Measurements from ENCODE around the gene PITPNB. TPM values are rescaled to one million over a fixed set of nuclear protein-coding genes. Genes with fewer than 3 reads are reported as not detected.
A peak's percentile ranks its signal among the peaks of the same experiment; 100 is the strongest.

Gene PITPNB
- total RNA-seq, 2 experiments from 2014 or later: 96.5 to 111 TPM

GRCh38 chr22:27915986-27916385 is 3.1 kb downstream of the PITPNB start:
- no peaks in the 10 kb centered on the region for H3K27me3 Mint-ChIP-seq
- no peak for DNase-seq
- peaks cover 50% of the 10 kb centered on the region for H3K36me3 Mint-ChIP-seq (ENCODE audit: low read depth)
- no peaks in the 10 kb centered on the region for H3K9me3 Mint-ChIP-seq (ENCODE audit: low read depth)
- peak overlapping the region; percentile 44 for H3K27ac Mint-ChIP-seq
- ChIA-PET CTCF (no interaction called here), POLR2A (no interaction called here)
- peaks cover 72% of the 10 kb centered on the region for H3K4me1 Mint-ChIP-seq
- ATAC-seq: no peak
- no peak overlapping the region for H3K4me3 Mint-ChIP-seq
- intact Hi-C loops (cut with DNase I, micrococcal nuclease): loop anchor here (5.0 kb wide), 4 partner anchors 34 to 1324 kb away; partner anchors contain the start of genes KREMEN1 (in 1 of the 2) and TPST2 (in 1 of the 2)

GRCh38 chr22:27913162-27913741 is 5.8 kb downstream of the PITPNB start:
- ATAC-seq: no peak
- ChIA-PET CTCF (interaction anchor here (0.7 to 1.5 kb wide), 5 partner anchors 26 to 1240 kb away, joined by 3 to 5 read pairs (median 4); no protein-coding TSS in a partner anchor), POLR2A (interaction anchor here (0.6 kb wide), 1 partner anchor 32 kb away, joined by 8 read pairs; no protein-coding TSS in a partner anchor)
- DNase-seq: no peak
- Mint-ChIP-seq H3K27ac (no peak overlapping the region), H3K36me3 (ENCODE audit: low read depth) (peaks cover 69% of the 10 kb centered on the region), H3K27me3 (no peaks in the 10 kb centered on the region), H3K9me3 (ENCODE audit: low read depth) (no peaks in the 10 kb centered on the region), H3K4me1 (peaks cover 64% of the 10 kb centered on the region), H3K4me3 (no peak overlapping the region)
- intact Hi-C loops (cut with DNase I, micrococcal nuclease): no loop called here

GRCh38 chr22:27912101-27912500 is 7.0 kb downstream of the PITPNB start:
- H3K4me1 Mint-ChIP-seq: peaks cover 60% of the 10 kb centered on the region
- no peak overlapping the region for H3K27ac Mint-ChIP-seq
- CTCF ChIA-PET: interaction anchor here (0.8 to 1.1 kb wide), 3 partner anchors 29 to 97 kb away, joined by 3 to 5 read pairs (median 3); no protein-coding TSS in a partner anchor
- no peak overlapping the region for H3K4me3 Mint-ChIP-seq
- POLR2A ChIA-PET: no interaction called here
- H3K9me3 Mint-ChIP-seq (ENCODE audit: low read depth): no peaks in the 10 kb centered on the region
- no peaks in the 10 kb centered on the region for H3K27me3 Mint-ChIP-seq
- DNase-seq: no peak
- H3K36me3 Mint-ChIP-seq (ENCODE audit: low read depth): peaks cover 70% of the 10 kb centered on the region
- no peak for ATAC-seq
- intact Hi-C loops (cut with DNase I, micrococcal nuclease): no loop called here

GRCh38 chr22:27911330-27911729 is 7.7 kb downstream of the PITPNB start:
- ATAC-seq: no peak
- no peak for DNase-seq
- ChIA-PET CTCF (interaction anchor here (0.8 to 1.3 kb wide), 3 partner anchors 31 to 99 kb away, joined by 3 to 5 read pairs (median 3); no protein-coding TSS in a partner anchor), POLR2A (no interaction called here)
- H3K4me3 Mint-ChIP-seq: no peak overlapping the region
- intact Hi-C loops (cut with DNase I, micrococcal nuclease): no loop called here
- H3K4me1 Mint-ChIP-seq: peaks cover 64% of the 10 kb centered on the region
- H3K27me3 Mint-ChIP-seq: no peaks in the 10 kb centered on the region
- no peaks in the 10 kb centered on the region for H3K9me3 Mint-ChIP-seq (ENCODE audit: low read depth)
- H3K27ac Mint-ChIP-seq: no peak overlapping the region
- peaks cover 73% of the 10 kb centered on the region for H3K36me3 Mint-ChIP-seq (ENCODE audit: low read depth)

GRCh38 chr22:27906241-27906640 is 12.8 kb downstream of the PITPNB start:
- H3K9me3 Mint-ChIP-seq (ENCODE audit: low read depth): no peaks in the 10 kb centered on the region
- peak overlapping the region; percentile 40 for H3K27ac Mint-ChIP-seq
- no peak overlapping the region for H3K4me3 Mint-ChIP-seq
- H3K36me3 Mint-ChIP-seq (ENCODE audit: low read depth): peaks cover 74% of the 10 kb centered on the region
- H3K27me3 Mint-ChIP-seq: no peaks in the 10 kb centered on the region
- no peak for DNase-seq
- POLR2A ChIA-PET: no interaction called here
- CTCF ChIA-PET: interaction anchor here (1.2 kb wide), 1 partner anchor 25 kb away, joined by 3 read pairs; no protein-coding TSS in a partner anchor
- peaks cover 54% of the 10 kb centered on the region for H3K4me1 Mint-ChIP-seq
- ATAC-seq: no peak
- intact Hi-C loops (cut with DNase I, micrococcal nuclease): no loop called here

GRCh38 chr22:27905653-27906052 is 13.4 kb downstream of the PITPNB start:
- Mint-ChIP-seq H3K4me1 (peaks cover 57% of the 10 kb centered on the region), H3K9me3 (ENCODE audit: low read depth) (no peaks in the 10 kb centered on the region), H3K27me3 (no peaks in the 10 kb centered on the region), H3K27ac (no peak overlapping the region), H3K36me3 (ENCODE audit: low read depth) (peaks cover 74% of the 10 kb centered on the region), H3K4me3 (no peak overlapping the region)
- ATAC-seq (no peak), DNase-seq (no peak)
- ChIA-PET POLR2A (no interaction called here), CTCF (interaction anchor here (1.2 kb wide), 1 partner anchor 24 kb away, joined by 3 read pairs; no protein-coding TSS in a partner anchor)
- intact Hi-C loops (cut with DNase I, micrococcal nuclease): no loop called here

- DNase-seq (no peak), ATAC-seq (peak; percentile 89)
- CTCF ChIA-PET: interaction anchor here (0.8 to 1.3 kb wide), 2 partner anchors 10 to 15 kb away, joined by 3 to 4 read pairs; partner anchors contain the start of gene PITPNB
- Mint-ChIP-seq H3K27ac (peak overlapping the region; percentile 45), H3K36me3 (ENCODE audit: low read depth) (peaks cover 71% of the 10 kb centered on the region), H3K9me3 (ENCODE audit: low read depth) (no peaks in the 10 kb centered on the region), H3K4me3 (no peak overlapping the region), H3K27me3 (no peaks in the 10 kb centered on the region), H3K4me1 (peaks cover 57% of the 10 kb centered on the region)
- intact Hi-C loops (cut with DNase I, micrococcal nuclease): no loop called here
- POLR2A ChIA-PET: no interaction called here
These were observed 15.1 kb downstream of the PITPNB start for GRCh38 chr22:27903805-27904473.

- ATAC-seq (no peak), DNase-seq (no peak)
- no peaks in the 10 kb centered on the region for H3K27me3 Mint-ChIP-seq
- no peaks in the 10 kb centered on the region for H3K9me3 Mint-ChIP-seq (ENCODE audit: low read depth)
- intact Hi-C loops (cut with DNase I, micrococcal nuclease): no loop called here
- no peak overlapping the region for H3K27ac Mint-ChIP-seq
- H3K36me3 Mint-ChIP-seq (ENCODE audit: low read depth): peaks cover 63% of the 10 kb centered on the region
- no peak overlapping the region for H3K4me3 Mint-ChIP-seq
- CTCF ChIA-PET: interaction anchor here (1.9 to 2.3 kb wide), 2 partner anchors 13 to 19 kb away, joined by 5 to 6 read pairs; no protein-coding TSS in a partner anchor
- H3K4me1 Mint-ChIP-seq: peaks cover 45% of the 10 kb centered on the region
- POLR2A ChIA-PET: no interaction called here
These were observed 18.9 kb downstream of the PITPNB start for GRCh38 chr22:27900153-27900552.

GRCh38 chr22:27896245-27896644 is 22.8 kb downstream of the PITPNB start:
- POLR2A ChIA-PET: no interaction called here
- intact Hi-C loops (cut with DNase I, micrococcal nuclease): no loop called here
- DNase-seq (peak; percentile 49), ATAC-seq (peak; percentile 49)
- H3K4me1 Mint-ChIP-seq: peaks cover 21% of the 10 kb centered on the region
- no peaks in the 10 kb centered on the region for H3K27me3 Mint-ChIP-seq
- no peak overlapping the region for H3K4me3 Mint-ChIP-seq
- peak overlapping the region; percentile 25 for H3K27ac Mint-ChIP-seq
- CTCF ChIA-PET: interaction anchor here (1.1 to 1.7 kb wide), 2 partner anchors 9 to 13 kb away, joined by 3 to 5 read pairs; no protein-coding TSS in a partner anchor
- no peaks in the 10 kb centered on the region for H3K9me3 Mint-ChIP-seq (ENCODE audit: low read depth)
- peaks cover 67% of the 10 kb centered on the region for H3K36me3 Mint-ChIP-seq (ENCODE audit: low read depth)

GRCh38 chr22:27895600-27895999 is 23.5 kb downstream of the PITPNB start:
- ChIA-PET CTCF (interaction anchor here (1.1 to 1.7 kb wide), 2 partner anchors 9 to 12 kb away, joined by 3 to 5 read pairs; no protein-coding TSS in a partner anchor), POLR2A (no interaction called here)
- Mint-ChIP-seq H3K4me3 (no peak overlapping the region), H3K9me3 (ENCODE audit: low read depth) (no peaks in the 10 kb centered on the region), H3K36me3 (ENCODE audit: low read depth) (peaks cover 64% of the 10 kb centered on the region), H3K27me3 (no peaks in the 10 kb centered on the region), H3K27ac (no peak overlapping the region), H3K4me1 (peaks cover 19% of the 10 kb centered on the region)
- intact Hi-C loops (cut with DNase I, micrococcal nuclease): no loop called here
- DNase-seq: no peak
- no peak for ATAC-seq

GRCh38 chr22:27892811-27893210 is 26.2 kb downstream of the PITPNB start:
- CTCF ChIA-PET: interaction anchor here (1.4 kb wide), 1 partner anchor 11 kb away, joined by 4 read pairs; no protein-coding TSS in a partner anchor
- H3K27ac Mint-ChIP-seq: no peak overlapping the region

More at GRCh38 chr22:27892811-27893210, 26.2 kb downstream of the PITPNB start:
- DNase-seq (no peak), ATAC-seq (no peak)
- H3K9me3 Mint-ChIP-seq (ENCODE audit: low read depth): no peaks in the 10 kb centered on the region
- peaks cover 19% of the 10 kb centered on the region for H3K4me1 Mint-ChIP-seq
- intact Hi-C loops (cut with DNase I, micrococcal nuclease): no loop called here
- H3K4me3 Mint-ChIP-seq: no peak overlapping the region
- H3K36me3 Mint-ChIP-seq (ENCODE audit: low read depth): peaks cover 64% of the 10 kb centered on the region
- no peaks in the 10 kb centered on the region for H3K27me3 Mint-ChIP-seq
- POLR2A ChIA-PET: no interaction called here

Measured in activated CD4-positive, alpha-beta T cell treated with anti-CD3 and anti-CD28 coated beads for 36 hours (primary cell).